ENCODE results near the gene DBNDD2. TPM values are rescaled to one million over a fixed set of nuclear protein-coding genes. Genes with fewer than 3 reads are reported as not detected.

Gene DBNDD2
- total RNA-seq, 1 experiment from 2014 or later, result 38.6 TPM

- Histone ChIP-seq H3K36me3 (ENCODE audit: insufficient read depth, low read length, poor library complexity, severe bottlenecking) (no peaks in the 10 kb centered on the region), H3K4me3 (ENCODE audit: low read depth, low read length, poor library complexity, severe bottlenecking) (no peak overlapping the region), H3K9me3 (ENCODE audit: low read depth, low read length, poor library complexity, severe bottlenecking) (no peaks in the 10 kb centered on the region), H3K27ac (ENCODE audit: low read depth, low read length, poor library complexity, severe bottlenecking) (no peak overlapping the region), H3K4me1 (ENCODE audit: insufficient read depth, low read length, poor library complexity, severe bottlenecking) (no peaks in the 10 kb centered on the region), H3K27me3 (replicated peaks; ENCODE audit: insufficient read depth, low read depth, low read length, poor library complexity) (no peaks in the 10 kb centered on the region)
- no TSS peak for BruUV-seq (replicated peaks)
- no peak for DNase-seq (ENCODE audit: low spot score)
- CTCF ChIA-PET, result interaction anchor here (0.7 to 1.3 kb wide), 4 partner anchors 76 to 131 kb away, joined by 3 to 9 read pairs (median 4); no protein-coding TSS in a partner anchor
- intact Hi-C loops (cut with micrococcal nuclease; ENCODE audit: unreplicated experiment), result no loop called here
- POLR2A ChIA-PET (ENCODE audit: low non-redundant PET), result no interaction called here
- TF ChIP-seq CTCF (conservative IDR thresholded peaks at IDR 0.05; ENCODE audit: low read depth, low read length) (no peak), EZH2 (IDR thresholded peaks at IDR 0.05; ENCODE audit: borderline replicate concordance, low read depth, low read length, poor library complexity, severe bottlenecking) (no peak)
Measured at GRCh38 chr20:45449528-45449927, 41.4 kb downstream of the DBNDD2 start.

GRCh38 chr20:45450097-45450818, 42.2 kb downstream of the DBNDD2 start:
- no peaks in the 10 kb centered on the region for H3K4me1 ChIP-seq (ENCODE audit: insufficient read depth, low read length, poor library complexity, severe bottlenecking)
- CTCF ChIA-PET, result interaction anchor here (0.5 to 1.3 kb wide), 5 partner anchors 77 to 131 kb away, joined by 3 to 9 read pairs (median 4); no protein-coding TSS in a partner anchor
- no peaks in the 10 kb centered on the region for H3K36me3 ChIP-seq (ENCODE audit: insufficient read depth, low read length, poor library complexity, severe bottlenecking)
- intact Hi-C loops (cut with micrococcal nuclease; ENCODE audit: unreplicated experiment), result loop anchor here (1.0 to 10.0 kb wide), 2 partner anchors 131 to 325 kb away; no protein-coding TSS in a partner anchor
- TF ChIP-seq EZH2 (IDR thresholded peaks at IDR 0.05; ENCODE audit: borderline replicate concordance, low read depth, low read length, poor library complexity, severe bottlenecking) (no peak), CTCF (conservative IDR thresholded peaks at IDR 0.05; ENCODE audit: low read depth, low read length) (peak; percentile 79)
- H3K27me3 ChIP-seq (replicated peaks; ENCODE audit: insufficient read depth, low read depth, low read length, poor library complexity), result no peaks in the 10 kb centered on the region
- H3K4me3 ChIP-seq (ENCODE audit: low read depth, low read length, poor library complexity, severe bottlenecking), result no peak overlapping the region
- no TSS peak for BruUV-seq (replicated peaks)
- POLR2A ChIA-PET (ENCODE audit: low non-redundant PET), result interaction anchor here (0.6 kb wide), 1 partner anchor 149 kb away, joined by 4 read pairs; no protein-coding TSS in a partner anchor
- no peak overlapping the region for H3K27ac ChIP-seq (ENCODE audit: low read depth, low read length, poor library complexity, severe bottlenecking)
- H3K9me3 ChIP-seq (ENCODE audit: low read depth, low read length, poor library complexity, severe bottlenecking), result no peaks in the 10 kb centered on the region
- DNase-seq (ENCODE audit: low spot score), result peak; percentile 73

GRCh38 chr20:45452238-45452637, 44.1 kb downstream of the DBNDD2 start:
- no peak for DNase-seq (ENCODE audit: low spot score)
- ChIA-PET POLR2A (ENCODE audit: low non-redundant PET) (no interaction called here), CTCF (interaction anchor here (0.9 kb wide), 1 partner anchor 10 kb away, joined by 3 read pairs; no protein-coding TSS in a partner anchor)
- Histone ChIP-seq H3K4me1 (ENCODE audit: insufficient read depth, low read length, poor library complexity, severe bottlenecking) (no peaks in the 10 kb centered on the region), H3K27ac (ENCODE audit: low read depth, low read length, poor library complexity, severe bottlenecking) (no peak overlapping the region), H3K9me3 (ENCODE audit: low read depth, low read length, poor library complexity, severe bottlenecking) (no peaks in the 10 kb centered on the region), H3K4me3 (ENCODE audit: low read depth, low read length, poor library complexity, severe bottlenecking) (no peak overlapping the region), H3K27me3 (replicated peaks; ENCODE audit: insufficient read depth, low read depth, low read length, poor library complexity) (no peaks in the 10 kb centered on the region), H3K36me3 (ENCODE audit: insufficient read depth, low read length, poor library complexity, severe bottlenecking) (no peaks in the 10 kb centered on the region)
- intact Hi-C loops (cut with micrococcal nuclease; ENCODE audit: unreplicated experiment), result loop anchor here (10.0 kb wide), 1 partner anchor 323 kb away; no protein-coding TSS in a partner anchor
- TF ChIP-seq CTCF (conservative IDR thresholded peaks at IDR 0.05; ENCODE audit: low read depth, low read length) (no peak), EZH2 (IDR thresholded peaks at IDR 0.05; ENCODE audit: borderline replicate concordance, low read depth, low read length, poor library complexity, severe bottlenecking) (no peak)
- no TSS peak for BruUV-seq (replicated peaks)
